HG02759 (cell line): ENCODE data around the gene KIAA2012.

Source experiments
- ATAC-seq: cut with Tn5 transposase; IDR thresholded peaks from one replicate; pipeline ENCODE4 v1.9.1; 2021; ENCODE audit warnings: mild to moderate bottlenecking, moderate library complexity; ENCODE audit not compliant: unreplicated experiment

Gene KIAA2012

GRCh38 chr2:202074324-202074723 is 1.3 kb downstream of the KIAA2012 start:
- no peak for ATAC-seq

- ATAC-seq, result no peak
Observed at GRCh38 chr2:202079310-202079709, 6.3 kb downstream of the KIAA2012 start.

- ATAC-seq, result no peak
Observed at GRCh38 chr2:202084265-202084664, 11.2 kb downstream of the KIAA2012 start.

- ATAC-seq, result no peak
Observed at GRCh38 chr2:202088777-202089176, 15.7 kb downstream of the KIAA2012 start.

- ATAC-seq, result no peak
Observed at GRCh38 chr2:202090530-202090929, 17.5 kb downstream of the KIAA2012 start.

- ATAC-seq, result no peak
Observed at GRCh38 chr2:202091476-202091875, 18.4 kb downstream of the KIAA2012 start.

GRCh38 chr2:202094426-202094986 is 21.5 kb downstream of the KIAA2012 start:
- no peak for ATAC-seq

- ATAC-seq, result no peak
Observed at GRCh38 chr2:202095235-202095634, 22.2 kb downstream of the KIAA2012 start.

GRCh38 chr2:202096736-202097135 is 23.7 kb downstream of the KIAA2012 start:
- no peak for ATAC-seq

- no peak for ATAC-seq
Observed at GRCh38 chr2:202098291-202098690, 25.2 kb downstream of the KIAA2012 start.

GRCh38 chr2:202099515-202099914 is 26.5 kb downstream of the KIAA2012 start:
- no peak for ATAC-seq

GRCh38 chr2:202100176-202100575 is 27.1 kb downstream of the KIAA2012 start:
- ATAC-seq, result no peak

- no peak for ATAC-seq
Observed at GRCh38 chr2:202101026-202101579, 28.0 kb downstream of the KIAA2012 start.

GRCh38 chr2:202102425-202103000 is 29.5 kb downstream of the KIAA2012 start:
- ATAC-seq, result no peak

GRCh38 chr2:202104286-202104870 is 31.3 kb downstream of the KIAA2012 start:
- ATAC-seq, result no peak

GRCh38 chr2:202105025-202105424 is 32.0 kb downstream of the KIAA2012 start:
- ATAC-seq, result no peak

GRCh38 chr2:202108345-202108744 is 35.3 kb downstream of the KIAA2012 start:
- no peak for ATAC-seq

- ATAC-seq, result no peak
Observed at GRCh38 chr2:202109139-202109736, 36.2 kb downstream of the KIAA2012 start.

- no peak for ATAC-seq
Observed at GRCh38 chr2:202109737-202110184, 36.7 kb downstream of the KIAA2012 start.

- no peak for ATAC-seq
Observed at GRCh38 chr2:202110491-202110890, 37.4 kb downstream of the KIAA2012 start.

GRCh38 chr2:202112041-202112440 is 39.0 kb downstream of the KIAA2012 start:
- ATAC-seq, result no peak
